NCI-H187 (cell line): ENCODE results near the gene KCNK17.

Experiments used
- DNase-seq, 2 experiments: peaks; one replicate each; lab custom pipeline; 2025; lab: John Stamatoyannopoulos, UW

Gene KCNK17

GRCh38 chr6:39268721-39269120 lies 45.5 kb downstream of the KCNK17 start:
- no peak for DNase-seq

GRCh38 chr6:39268171-39268570 lies 46.0 kb downstream of the KCNK17 start:
- DNase-seq = peak; percentile 40 to 66

- no peak for DNase-seq
These were observed 47.4 kb downstream of the KCNK17 start for GRCh38 chr6:39266782-39267355.

GRCh38 chr6:39266375-39266774 lies 47.8 kb downstream of the KCNK17 start:
- peak in 1 of 2 experiments; percentile 4 for DNase-seq

GRCh38 chr6:39263303-39264037 lies 50.7 kb downstream of the KCNK17 start:
- DNase-seq = peak; percentile 14 to 47

- DNase-seq = no peak
These were observed 52.5 kb downstream of the KCNK17 start for GRCh38 chr6:39261751-39262150.

- no peak for DNase-seq
These were observed 53.3 kb downstream of the KCNK17 start for GRCh38 chr6:39260953-39261352.

GRCh38 chr6:39260456-39260855 lies 53.8 kb downstream of the KCNK17 start:
- DNase-seq = no peak

- DNase-seq = no peak
These were observed 57.8 kb downstream of the KCNK17 start for GRCh38 chr6:39256294-39256940.

GRCh38 chr6:39254999-39255535 lies 59.2 kb downstream of the KCNK17 start:
- DNase-seq = no peak

- DNase-seq = peak; percentile 38 to 67
These were observed 62.8 kb downstream of the KCNK17 start for GRCh38 chr6:39251406-39251805.

GRCh38 chr6:39250507-39250906 lies 63.7 kb downstream of the KCNK17 start:
- no peak for DNase-seq

GRCh38 chr6:39249278-39249677 lies 64.9 kb downstream of the KCNK17 start:
- DNase-seq = no peak
